ENCODE data around the gene ABCG1.

DNA sequence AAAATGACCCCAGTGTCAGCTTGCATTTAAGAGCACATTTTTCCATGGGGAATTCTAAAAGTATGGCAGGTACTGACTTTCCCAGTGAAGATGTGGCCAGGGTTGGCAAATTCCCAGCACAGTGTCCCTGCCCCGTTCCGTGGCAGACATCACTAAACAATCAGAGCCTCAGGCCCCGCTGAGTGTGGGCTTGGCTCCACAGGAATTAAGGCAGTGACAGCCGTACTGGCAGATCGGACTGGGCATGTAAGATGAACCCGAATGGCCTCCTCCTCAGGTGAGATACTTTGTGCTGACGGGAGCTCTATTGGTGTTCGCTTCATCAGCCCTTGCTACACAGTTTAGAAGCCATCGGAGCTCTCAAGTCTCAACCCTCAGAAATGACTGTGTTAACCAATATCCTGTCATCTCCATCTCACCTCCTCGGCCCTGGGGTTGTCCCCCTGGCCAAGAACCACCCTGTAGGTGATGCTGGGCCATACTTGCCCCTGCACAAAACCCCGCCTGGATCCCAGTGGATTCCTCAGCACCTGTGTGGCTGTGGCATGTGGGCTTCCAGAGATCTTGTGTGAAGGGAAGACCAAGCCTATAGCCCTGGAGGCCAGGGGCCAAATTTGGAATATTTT, 29.0 kb upstream of the ABCG1 start:
- TF ChIP-seq, protein P1, sequence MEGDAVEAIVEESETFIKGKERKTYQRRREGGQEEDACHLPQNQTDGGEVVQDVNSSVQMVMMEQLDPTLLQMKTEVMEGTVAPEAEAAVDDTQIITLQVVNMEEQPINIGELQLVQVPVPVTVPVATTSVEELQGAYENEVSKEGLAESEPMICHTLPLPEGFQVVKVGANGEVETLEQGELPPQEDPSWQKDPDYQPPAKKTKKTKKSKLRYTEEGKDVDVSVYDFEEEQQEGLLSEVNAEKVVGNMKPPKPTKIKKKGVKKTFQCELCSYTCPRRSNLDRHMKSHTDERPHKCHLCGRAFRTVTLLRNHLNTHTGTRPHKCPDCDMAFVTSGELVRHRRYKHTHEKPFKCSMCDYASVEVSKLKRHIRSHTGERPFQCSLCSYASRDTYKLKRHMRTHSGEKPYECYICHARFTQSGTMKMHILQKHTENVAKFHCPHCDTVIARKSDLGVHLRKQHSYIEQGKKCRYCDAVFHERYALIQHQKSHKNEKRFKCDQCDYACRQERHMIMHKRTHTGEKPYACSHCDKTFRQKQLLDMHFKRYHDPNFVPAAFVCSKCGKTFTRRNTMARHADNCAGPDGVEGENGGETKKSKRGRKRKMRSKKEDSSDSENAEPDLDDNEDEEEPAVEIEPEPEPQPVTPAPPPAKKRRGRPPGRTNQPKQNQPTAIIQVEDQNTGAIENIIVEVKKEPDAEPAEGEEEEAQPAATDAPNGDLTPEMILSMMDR (conservative IDR thresholded peaks at IDR 0.05; ENCODE audit: low read depth in 2 of 2): no peak
- no peak for TF ChIP-seq POLR2AphosphoS5 (IDR thresholded peaks at IDR 0.05; ENCODE audit: low read depth)
- TF ChIP-seq EZH2 (IDR thresholded peaks at IDR 0.05; ENCODE audit: low read depth, unreplicated experiment): no peak
- no peak for TF ChIP-seq EZH2phosphoT487 (IDR thresholded peaks at IDR 0.05; ENCODE audit: unreplicated experiment)
- TF ChIP-seq, protein P2, sequence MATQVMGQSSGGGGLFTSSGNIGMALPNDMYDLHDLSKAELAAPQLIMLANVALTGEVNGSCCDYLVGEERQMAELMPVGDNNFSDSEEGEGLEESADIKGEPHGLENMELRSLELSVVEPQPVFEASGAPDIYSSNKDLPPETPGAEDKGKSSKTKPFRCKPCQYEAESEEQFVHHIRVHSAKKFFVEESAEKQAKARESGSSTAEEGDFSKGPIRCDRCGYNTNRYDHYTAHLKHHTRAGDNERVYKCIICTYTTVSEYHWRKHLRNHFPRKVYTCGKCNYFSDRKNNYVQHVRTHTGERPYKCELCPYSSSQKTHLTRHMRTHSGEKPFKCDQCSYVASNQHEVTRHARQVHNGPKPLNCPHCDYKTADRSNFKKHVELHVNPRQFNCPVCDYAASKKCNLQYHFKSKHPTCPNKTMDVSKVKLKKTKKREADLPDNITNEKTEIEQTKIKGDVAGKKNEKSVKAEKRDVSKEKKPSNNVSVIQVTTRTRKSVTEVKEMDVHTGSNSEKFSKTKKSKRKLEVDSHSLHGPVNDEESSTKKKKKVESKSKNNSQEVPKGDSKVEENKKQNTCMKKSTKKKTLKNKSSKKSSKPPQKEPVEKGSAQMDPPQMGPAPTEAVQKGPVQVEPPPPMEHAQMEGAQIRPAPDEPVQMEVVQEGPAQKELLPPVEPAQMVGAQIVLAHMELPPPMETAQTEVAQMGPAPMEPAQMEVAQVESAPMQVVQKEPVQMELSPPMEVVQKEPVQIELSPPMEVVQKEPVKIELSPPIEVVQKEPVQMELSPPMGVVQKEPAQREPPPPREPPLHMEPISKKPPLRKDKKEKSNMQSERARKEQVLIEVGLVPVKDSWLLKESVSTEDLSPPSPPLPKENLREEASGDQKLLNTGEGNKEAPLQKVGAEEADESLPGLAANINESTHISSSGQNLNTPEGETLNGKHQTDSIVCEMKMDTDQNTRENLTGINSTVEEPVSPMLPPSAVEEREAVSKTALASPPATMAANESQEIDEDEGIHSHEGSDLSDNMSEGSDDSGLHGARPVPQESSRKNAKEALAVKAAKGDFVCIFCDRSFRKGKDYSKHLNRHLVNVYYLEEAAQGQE (IDR thresholded peaks at IDR 0.05; ENCODE audit: unreplicated experiment): no peak
- no peak for TF ChIP-seq CREB1 (CRISPR knock-in tag; IDR thresholded peaks at IDR 0.05; ENCODE audit: low read depth)
- TF ChIP-seq ZNF331 (CRISPR knock-in tag; IDR thresholded peaks at IDR 0.05; ENCODE audit: low read depth): no peak
- no peak for TF ChIP-seq JUNB (IDR thresholded peaks at IDR 0.05; ENCODE audit: unreplicated experiment)
- TF ChIP-seq ETS1 (IDR thresholded peaks at IDR 0.05): no peak
- no peak for TF ChIP-seq ZNF462 (CRISPR knock-in tag; IDR thresholded peaks at IDR 0.05)

Measured in GM23338 (cell line).